ENCODE results near the gene SEC14L6. TPM values are rescaled to one million over a fixed set of nuclear protein-coding genes. Genes with fewer than 3 reads are reported as not detected.
"Not testable (repeated sequence)": the region's sequence is repeated elsewhere in the genome, so short reads cannot be mapped to it uniquely, and the experiment has no call there.

The SEC14L6 gene
- total RNA-seq, 3 donors from 2014 or later, result 0.33 to 0.73 TPM; not detected in 1

DNA sequence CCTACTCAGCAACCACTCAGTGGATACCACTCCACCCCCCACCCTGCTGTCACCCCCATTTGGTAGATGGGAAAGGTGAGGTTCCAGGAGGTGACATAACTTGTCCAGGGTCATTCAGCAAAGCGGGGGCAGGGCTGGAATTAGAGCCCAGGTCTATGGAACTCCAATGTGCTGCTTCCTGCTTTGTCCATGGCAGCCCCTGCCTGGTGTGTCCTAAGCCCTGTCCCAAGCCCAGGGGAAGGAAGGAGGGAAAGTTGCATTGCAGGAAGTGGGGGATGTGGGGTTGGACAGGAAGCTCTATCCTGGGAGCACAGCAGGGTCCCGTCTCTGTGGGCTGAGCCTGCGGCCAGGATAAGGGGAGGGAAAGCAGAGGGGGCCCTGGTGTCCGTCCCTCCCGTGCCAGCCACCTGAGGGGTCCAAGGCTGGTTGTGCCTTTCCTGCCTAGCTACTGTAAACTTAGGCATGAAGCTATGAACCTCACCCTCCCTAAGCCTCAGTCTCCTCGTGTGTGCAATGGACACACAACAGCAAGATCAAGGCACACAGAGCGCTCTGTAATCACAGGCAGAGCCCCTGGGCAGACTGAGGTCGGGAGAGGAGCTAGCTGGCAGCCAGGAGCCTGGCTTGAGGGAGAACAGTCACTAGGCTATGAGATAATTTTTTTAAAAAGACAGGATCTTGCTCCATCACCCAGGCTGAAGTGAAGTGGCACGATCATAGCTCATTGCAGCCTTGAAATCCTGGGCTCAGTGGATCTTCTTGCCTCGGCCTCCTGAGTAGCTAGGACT, 15.1 kb upstream of the SEC14L6 start:
- no peaks in the 10 kb centered on the region for H3K27me3 ChIP-seq
- H3K9me3 ChIP-seq, result no peaks in the 10 kb centered on the region
- no peaks in the 10 kb centered on the region for H3K4me1 ChIP-seq
- no peak overlapping the region for H3K4me3 ChIP-seq
- no peak for TF ChIP-seq POLR2AphosphoS5 (IDR thresholded peaks at IDR 0.05)
- TF ChIP-seq POLR2A (IDR thresholded peaks at IDR 0.05), result no peak
- TF ChIP-seq, protein P1, sequence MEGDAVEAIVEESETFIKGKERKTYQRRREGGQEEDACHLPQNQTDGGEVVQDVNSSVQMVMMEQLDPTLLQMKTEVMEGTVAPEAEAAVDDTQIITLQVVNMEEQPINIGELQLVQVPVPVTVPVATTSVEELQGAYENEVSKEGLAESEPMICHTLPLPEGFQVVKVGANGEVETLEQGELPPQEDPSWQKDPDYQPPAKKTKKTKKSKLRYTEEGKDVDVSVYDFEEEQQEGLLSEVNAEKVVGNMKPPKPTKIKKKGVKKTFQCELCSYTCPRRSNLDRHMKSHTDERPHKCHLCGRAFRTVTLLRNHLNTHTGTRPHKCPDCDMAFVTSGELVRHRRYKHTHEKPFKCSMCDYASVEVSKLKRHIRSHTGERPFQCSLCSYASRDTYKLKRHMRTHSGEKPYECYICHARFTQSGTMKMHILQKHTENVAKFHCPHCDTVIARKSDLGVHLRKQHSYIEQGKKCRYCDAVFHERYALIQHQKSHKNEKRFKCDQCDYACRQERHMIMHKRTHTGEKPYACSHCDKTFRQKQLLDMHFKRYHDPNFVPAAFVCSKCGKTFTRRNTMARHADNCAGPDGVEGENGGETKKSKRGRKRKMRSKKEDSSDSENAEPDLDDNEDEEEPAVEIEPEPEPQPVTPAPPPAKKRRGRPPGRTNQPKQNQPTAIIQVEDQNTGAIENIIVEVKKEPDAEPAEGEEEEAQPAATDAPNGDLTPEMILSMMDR (IDR thresholded peaks at IDR 0.05), result no peak
- no peak overlapping the region for H3K27ac ChIP-seq
- no peaks in the 10 kb centered on the region for H3K36me3 ChIP-seq
- no peak for DNase-seq (ENCODE audit: low spot score in 2 of 2)
- intact Hi-C loops (cut with DNase I; ENCODE audit: low total_unique reads), result no loop called here

DNA sequence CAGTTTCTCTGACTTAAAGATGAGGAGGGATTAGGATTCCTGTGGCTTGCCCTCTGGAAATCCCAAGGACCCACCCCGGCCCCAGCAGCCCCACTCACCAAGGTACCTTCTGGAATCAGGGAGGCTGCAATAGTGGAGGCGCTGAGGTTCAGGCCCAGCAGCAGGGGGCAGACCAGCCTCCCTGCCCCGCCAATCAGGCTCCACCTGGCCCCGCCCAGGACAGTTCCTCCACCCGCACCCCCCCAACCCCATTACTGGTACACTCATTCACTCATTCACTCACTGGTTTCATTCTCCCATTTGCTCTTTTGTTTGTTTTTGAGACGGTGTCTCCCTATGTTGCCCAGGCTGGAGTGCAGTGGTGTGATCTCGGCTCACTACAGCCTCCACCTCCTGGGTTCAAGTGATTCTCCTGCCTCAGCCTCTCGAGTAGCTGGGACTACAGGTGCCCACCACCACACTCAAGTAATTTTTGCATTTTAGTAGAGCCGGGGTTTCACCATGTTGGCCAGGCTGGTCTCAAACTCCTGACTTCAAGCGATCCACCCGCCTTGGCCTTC, 14.2 kb upstream of the SEC14L6 start:
- H3K27ac ChIP-seq; intact Hi-C loops (cut with DNase I; ENCODE audit: low total_unique reads); H3K4me1 ChIP-seq; DNase-seq (ENCODE audit: low spot score in 2 of 2); H3K9me3 ChIP-seq; H3K4me3 ChIP-seq; H3K36me3 ChIP-seq; H3K27me3 ChIP-seq: not testable (repeated sequence)

DNA sequence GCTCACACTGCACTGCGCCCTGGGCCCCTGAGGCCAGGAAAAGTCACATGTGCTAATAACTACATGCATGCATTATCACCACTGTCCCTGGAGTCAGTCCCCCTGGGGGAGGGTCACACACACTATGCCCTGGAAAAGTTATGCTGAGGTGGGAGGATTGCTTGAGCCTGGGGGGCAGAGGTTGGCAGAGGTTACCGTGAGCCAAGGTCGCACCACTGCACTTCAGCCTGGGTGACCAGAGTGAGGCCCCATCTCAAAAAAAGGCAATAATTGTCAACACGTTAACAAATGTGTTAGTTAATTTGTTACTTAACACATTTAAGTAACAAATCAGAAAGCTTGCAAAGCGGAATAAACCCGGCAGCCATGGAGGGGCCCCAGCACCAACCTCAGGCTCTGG, 13.3 kb upstream of the SEC14L6 start:
- Histone ChIP-seq H3K4me3 (no peak overlapping the region), H3K27ac (no peak overlapping the region), H3K27me3 (no peaks in the 10 kb centered on the region), H3K36me3 (no peaks in the 10 kb centered on the region), H3K4me1 (no peaks in the 10 kb centered on the region), H3K9me3 (no peaks in the 10 kb centered on the region)
- intact Hi-C loops (cut with DNase I; ENCODE audit: low total_unique reads), result no loop called here
- TF ChIP-seq POLR2AphosphoS5 (IDR thresholded peaks at IDR 0.05), result no peak
- TF ChIP-seq, protein P1 (IDR thresholded peaks at IDR 0.05), result no peak
- no peak for TF ChIP-seq POLR2A (IDR thresholded peaks at IDR 0.05)
- no peak for DNase-seq (ENCODE audit: low spot score in 2 of 2)

DNA sequence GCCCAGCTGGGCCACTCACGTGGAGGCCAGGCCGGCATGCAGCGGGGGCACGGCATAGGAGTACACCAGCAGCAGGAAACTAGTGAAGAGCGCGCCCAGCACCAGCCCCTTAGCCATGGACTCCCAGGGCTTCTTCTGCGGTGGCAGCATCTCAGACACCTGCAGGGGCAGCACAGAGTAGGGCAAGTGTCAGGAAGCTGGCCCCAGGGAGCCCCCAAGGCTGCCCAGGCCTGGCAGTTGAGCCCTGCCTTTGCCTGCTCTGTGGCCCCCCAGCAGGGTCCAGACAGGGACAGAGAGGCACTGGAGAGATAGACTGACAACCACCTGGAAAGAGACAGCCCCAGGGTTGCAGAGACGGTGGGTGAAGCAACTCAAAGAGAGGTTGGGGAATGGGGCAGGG, 10.7 kb upstream of the SEC14L6 start:
- H3K9me3 ChIP-seq, result no peaks in the 10 kb centered on the region
- H3K27ac ChIP-seq, result no peak overlapping the region
- no peaks in the 10 kb centered on the region for H3K27me3 ChIP-seq
- no peak for DNase-seq (ENCODE audit: low spot score in 2 of 2)
- H3K4me1 ChIP-seq, result no peaks in the 10 kb centered on the region
- intact Hi-C loops (cut with DNase I; ENCODE audit: low total_unique reads), result no loop called here
- no peaks in the 10 kb centered on the region for H3K36me3 ChIP-seq
- no peak for TF ChIP-seq POLR2AphosphoS5 (IDR thresholded peaks at IDR 0.05)
- no peak for TF ChIP-seq POLR2A (IDR thresholded peaks at IDR 0.05)
- TF ChIP-seq, protein P1 (IDR thresholded peaks at IDR 0.05), result no peak
- H3K4me3 ChIP-seq, result no peak overlapping the region

DNA sequence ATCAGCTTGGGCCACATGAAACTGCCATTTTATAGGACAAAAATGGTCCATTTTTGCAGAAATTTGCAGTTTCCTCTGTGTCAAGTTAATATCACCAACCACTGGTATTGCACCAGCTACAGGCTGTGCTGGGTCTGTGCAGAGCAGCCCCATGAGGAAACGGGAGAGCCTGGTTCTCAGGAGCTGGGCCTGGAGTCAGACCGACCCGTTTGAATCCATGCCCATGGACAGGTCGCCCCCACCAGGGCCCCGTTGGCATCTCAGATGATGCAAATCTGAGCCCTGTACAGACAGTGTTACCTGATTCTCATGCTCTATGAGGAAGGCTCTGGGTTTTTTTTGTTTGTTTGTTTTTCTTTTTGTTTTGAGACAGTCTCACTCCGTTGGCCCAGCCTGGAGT, 9.8 kb upstream of the SEC14L6 start:
- TF ChIP-seq POLR2A (IDR thresholded peaks at IDR 0.05), result no peak
- TF ChIP-seq, protein P1 (IDR thresholded peaks at IDR 0.05), result no peak
- H3K9me3 ChIP-seq, result no peaks in the 10 kb centered on the region
- no peak overlapping the region for H3K27ac ChIP-seq
- intact Hi-C loops (cut with DNase I; ENCODE audit: low total_unique reads), result no loop called here
- H3K4me1 ChIP-seq, result no peaks in the 10 kb centered on the region
- H3K36me3 ChIP-seq, result no peaks in the 10 kb centered on the region
- no peaks in the 10 kb centered on the region for H3K27me3 ChIP-seq
- no peak for DNase-seq (ENCODE audit: low spot score in 2 of 2)
- H3K4me3 ChIP-seq, result no peak overlapping the region
